Activated B cell treated with CpG ODN at 0.5 μM for 24 hours (primary cell): Measurements from ENCODE around the gene NCF2. TPM values are rescaled to one million over a fixed set of nuclear protein-coding genes. Genes with fewer than 3 reads are reported as not detected.

Experiments used
- ATAC-seq: fragments of 200-7000 bp; cut with Tn5 transposase; one replicate; pipeline ENCODE4 v1.10.0; 2021; ENCODE audit warnings: low read depth, mild to moderate bottlenecking, moderate library complexity
- CTCF ChIA-PET: fragments of 350-600 bp; sonication (Branson Sonifier 250); formaldehyde crosslinking; loops from one replicate; lab custom pipeline; 2021; ENCODE audit warnings: antibody characterized with exemption; lab: Charles Lee
- POLR2A ChIA-PET: fragments of 350-600 bp; sonication (Branson Sonifier 250); formaldehyde crosslinking; loops from one replicate; lab custom pipeline; 2021; ENCODE audit warnings: antibody characterized with exemption; lab: Charles Lee
- DNase-seq: peaks from one replicate; pipeline ENCODE4 v3.0.0; 2022
- H3K27ac Mint-ChIP-seq: one replicate; pipeline ENCODE4 v1.8.0; 2020; ENCODE audit warnings: mixed read lengths
- H3K27me3 Mint-ChIP-seq: one replicate; pipeline ENCODE4 v1.8.0; 2021; ENCODE audit warnings: mixed read lengths
- H3K36me3 Mint-ChIP-seq: one replicate; pipeline ENCODE4 v1.8.0; 2021; ENCODE audit warnings: low read depth, mixed read lengths
- H3K4me1 Mint-ChIP-seq: one replicate; pipeline ENCODE4 v1.8.0; 2021; ENCODE audit warnings: mixed read lengths
- H3K4me3 Mint-ChIP-seq: one replicate; pipeline ENCODE4 v1.8.0; 2020; ENCODE audit warnings: mild to moderate bottlenecking, mixed read lengths
- H3K9me3 Mint-ChIP-seq: one replicate; pipeline ENCODE4 v1.8.0; 2020; ENCODE audit warnings: mixed read lengths
- intact Hi-C: fragments of 100-400 bp; cut with micrococcal nuclease; formaldehyde crosslinking; loops from one replicate; pipeline ENCODE4 v1.15.1; 2024
- total RNA-seq: library from RNA; stranded (reverse); gene quantifications from 2 replicates; pipeline ENCODE4 v1.2.3, GENCODE V29; 2022
- TF ChIP-seq, protein P1 (sequence below): fragments of 200-600 bp; IDR thresholded peaks from one replicate; pipeline ENCODE4 v1.8.0; 2022; ENCODE audit warnings: antibody characterized with exemption, mild to moderate bottlenecking

The NCF2 gene
- total RNA-seq, 1 donor from 2014 or later: 101 TPM

DNA sequence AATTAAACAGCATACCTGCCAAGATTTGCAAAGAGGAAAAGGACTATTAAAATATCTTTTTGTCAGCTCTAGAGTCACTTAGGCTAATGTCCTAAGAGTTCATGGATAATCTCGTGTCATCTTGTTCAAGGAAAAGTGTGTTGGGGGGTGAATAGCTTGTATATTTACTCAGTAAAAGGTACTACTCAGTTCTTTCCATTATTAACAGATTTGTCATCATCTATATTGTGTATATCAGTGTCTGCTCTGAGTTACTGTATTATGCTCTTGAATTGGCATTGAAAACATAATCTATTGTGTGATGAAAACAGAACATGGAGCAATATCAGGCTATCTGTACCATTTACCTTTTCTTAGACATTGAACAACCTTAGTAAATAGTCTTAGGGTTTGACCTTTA lies 76.0 kb downstream of the NCF2 start:
- intact Hi-C loops: no loop called here
- Mint-ChIP-seq H3K27ac (no peak overlapping the region), H3K36me3 (peaks cover 57% of the 10 kb centered on the region), H3K9me3 (no peaks in the 10 kb centered on the region), H3K4me3 (no peak overlapping the region), H3K27me3 (no peaks in the 10 kb centered on the region), H3K4me1 (peaks cover 8% of the 10 kb centered on the region)
- TF ChIP-seq, protein P1, sequence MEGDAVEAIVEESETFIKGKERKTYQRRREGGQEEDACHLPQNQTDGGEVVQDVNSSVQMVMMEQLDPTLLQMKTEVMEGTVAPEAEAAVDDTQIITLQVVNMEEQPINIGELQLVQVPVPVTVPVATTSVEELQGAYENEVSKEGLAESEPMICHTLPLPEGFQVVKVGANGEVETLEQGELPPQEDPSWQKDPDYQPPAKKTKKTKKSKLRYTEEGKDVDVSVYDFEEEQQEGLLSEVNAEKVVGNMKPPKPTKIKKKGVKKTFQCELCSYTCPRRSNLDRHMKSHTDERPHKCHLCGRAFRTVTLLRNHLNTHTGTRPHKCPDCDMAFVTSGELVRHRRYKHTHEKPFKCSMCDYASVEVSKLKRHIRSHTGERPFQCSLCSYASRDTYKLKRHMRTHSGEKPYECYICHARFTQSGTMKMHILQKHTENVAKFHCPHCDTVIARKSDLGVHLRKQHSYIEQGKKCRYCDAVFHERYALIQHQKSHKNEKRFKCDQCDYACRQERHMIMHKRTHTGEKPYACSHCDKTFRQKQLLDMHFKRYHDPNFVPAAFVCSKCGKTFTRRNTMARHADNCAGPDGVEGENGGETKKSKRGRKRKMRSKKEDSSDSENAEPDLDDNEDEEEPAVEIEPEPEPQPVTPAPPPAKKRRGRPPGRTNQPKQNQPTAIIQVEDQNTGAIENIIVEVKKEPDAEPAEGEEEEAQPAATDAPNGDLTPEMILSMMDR: no peak
- no peak for DNase-seq
- ChIA-PET POLR2A (interaction anchor here (0.7 kb wide), 1 partner anchor 355 kb away, joined by 6 read pairs; no protein-coding TSS in a partner anchor), CTCF (no interaction called here)
- no peak for ATAC-seq

DNA sequence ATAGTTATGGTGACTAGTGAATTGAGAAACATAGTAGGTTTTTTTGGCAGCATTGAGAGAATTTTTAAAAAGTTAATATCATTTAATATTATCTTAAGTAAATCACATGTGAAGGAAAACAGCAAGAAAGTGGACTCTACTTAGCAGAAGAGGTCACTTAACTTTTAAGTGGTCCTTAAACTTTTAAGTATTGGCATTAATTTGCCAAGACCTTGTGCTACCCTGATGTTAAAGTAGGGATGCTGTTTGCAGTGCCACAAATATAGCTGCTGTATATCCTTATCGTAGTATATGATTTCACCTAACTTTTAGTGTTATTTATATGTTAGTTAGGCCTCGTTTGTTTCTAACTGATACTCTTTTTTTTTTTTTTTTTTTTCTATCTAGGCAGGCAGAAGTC lies 77.8 kb downstream of the NCF2 start:
- POLR2A ChIA-PET: interaction anchor here (0.5 to 1.1 kb wide), 2 partner anchors 40 to 59 kb away, joined by 3 to 4 read pairs; partner anchors contain the start of gene SMG7
- no peak overlapping the region for H3K4me3 Mint-ChIP-seq
- DNase-seq: no peak
- TF ChIP-seq, protein P1: no peak
- no peaks in the 10 kb centered on the region for H3K9me3 Mint-ChIP-seq
- peaks cover 45% of the 10 kb centered on the region for H3K36me3 Mint-ChIP-seq
- intact Hi-C loops: no loop called here
- no peak for ATAC-seq
- CTCF ChIA-PET: no interaction called here
- peaks cover 8% of the 10 kb centered on the region for H3K4me1 Mint-ChIP-seq
- H3K27me3 Mint-ChIP-seq: no peaks in the 10 kb centered on the region
- no peak overlapping the region for H3K27ac Mint-ChIP-seq

DNA sequence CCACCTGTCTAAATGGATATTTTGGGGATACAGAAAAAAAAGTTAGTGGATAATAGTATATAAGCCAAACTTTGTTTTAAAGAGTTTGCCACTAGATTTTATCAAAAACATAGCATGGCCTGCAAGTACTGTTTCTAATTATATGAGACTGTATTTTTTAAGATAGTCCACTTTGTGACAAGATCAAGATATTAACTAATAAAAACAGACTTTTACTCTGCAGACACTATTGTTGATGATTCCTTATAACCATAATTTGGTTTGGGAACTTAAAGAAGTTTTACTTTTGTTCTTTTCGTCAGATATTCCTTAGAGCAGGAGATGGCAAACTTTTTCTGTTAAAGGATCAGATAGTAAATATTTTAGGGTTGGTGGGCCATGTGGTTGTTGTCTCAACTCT lies 81.6 kb downstream of the NCF2 start:
- Mint-ChIP-seq H3K27ac (no peak overlapping the region), H3K4me3 (no peak overlapping the region), H3K36me3 (peaks cover 14% of the 10 kb centered on the region), H3K27me3 (no peaks in the 10 kb centered on the region), H3K4me1 (peaks cover 11% of the 10 kb centered on the region), H3K9me3 (no peaks in the 10 kb centered on the region)
- TF ChIP-seq, protein P1: no peak
- ChIA-PET CTCF (no interaction called here), POLR2A (no interaction called here)
- intact Hi-C loops: loop anchor here (5.0 kb wide), 1 partner anchor 36 kb away; the partner anchor contains the start of gene SMG7
- ATAC-seq (no peak), DNase-seq (no peak)

DNA sequence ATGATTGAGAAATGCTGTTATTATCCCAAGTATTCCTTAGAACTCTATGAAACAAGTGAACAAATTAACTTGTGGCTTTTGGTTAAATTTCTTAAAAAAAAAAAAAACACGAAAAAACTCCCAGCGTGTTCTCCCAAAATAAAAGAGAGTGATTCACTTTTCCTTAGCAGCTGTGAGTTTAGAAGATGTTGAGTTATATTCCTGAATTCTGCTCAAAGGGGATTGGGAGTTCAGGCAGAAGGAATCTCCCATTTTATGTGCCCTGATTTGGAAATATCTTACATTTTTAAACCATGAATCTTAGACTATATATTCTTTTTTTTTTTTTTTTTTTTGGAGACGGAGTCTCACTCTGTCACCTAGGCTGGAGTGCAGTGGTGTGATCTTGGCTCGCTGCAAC lies 83.7 kb downstream of the NCF2 start:
- ChIA-PET POLR2A (no interaction called here), CTCF (interaction anchor here (1.0 kb wide), 1 partner anchor 33 kb away, joined by 3 read pairs; no protein-coding TSS in a partner anchor)
- Mint-ChIP-seq H3K36me3 (peaks cover 8% of the 10 kb centered on the region), H3K27me3 (no peaks in the 10 kb centered on the region), H3K4me1 (peaks cover 11% of the 10 kb centered on the region), H3K4me3 (no peak overlapping the region), H3K9me3 (no peaks in the 10 kb centered on the region), H3K27ac (no peak overlapping the region)
- intact Hi-C loops: loop anchor here (2.0 to 5.0 kb wide), 2 partner anchors 14 to 34 kb away; partner anchors contain the start of gene SMG7
- DNase-seq: no peak
- ATAC-seq: no peak
- TF ChIP-seq, protein P1: no peak

Other genes with a start within 250 kb of the NCF2 start
- gene NMNAT2, start 172.1 kb downstream of the NCF2 start, total RNA-seq: not detected in 2 replicates
- 79.4 and 83.5 TPM in 2 replicates for gene SMG7, start 118.0 kb downstream of the NCF2 start, total RNA-seq
- gene ARPC5, start 45.3 kb upstream of the NCF2 start, total RNA-seq: 193 and 224 TPM in 2 replicates
- not detected in 2 replicates for gene APOBEC4, start 62.9 kb upstream of the NCF2 start, total RNA-seq
- 3.0 and 3.4 TPM in 2 replicates for gene RGL1, start 214.7 kb upstream of the NCF2 start, total RNA-seq